Measurements from ENCODE around the gene MUC2. TPM values are rescaled to one million over a fixed set of nuclear protein-coding genes. Genes with fewer than 3 reads are reported as not detected.

The MUC2 gene
- total and polyA plus RNA-seq, 2 experiments from 2014 or later: not detected

DNA sequence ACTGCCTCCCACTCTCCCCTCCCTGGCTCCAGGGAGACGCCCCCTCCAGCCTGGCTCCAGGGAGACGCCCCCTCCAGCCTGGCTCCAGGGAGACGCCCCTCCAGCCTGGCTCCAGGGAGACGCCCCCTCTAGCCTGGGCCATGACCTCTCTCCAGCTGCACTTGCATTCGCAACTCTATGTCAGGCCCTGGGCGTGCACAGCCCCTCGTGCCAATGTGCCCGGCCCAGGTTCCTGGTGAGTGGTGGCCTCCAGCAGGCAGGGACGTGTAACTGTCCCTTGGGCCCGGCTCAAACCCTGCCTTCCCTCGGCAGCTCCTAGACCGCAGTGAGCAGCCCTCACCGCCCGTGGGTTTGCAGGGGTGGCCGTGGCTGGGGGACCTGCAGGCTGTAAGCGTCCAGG lies 45.0 kb upstream of the MUC2 start:
- no peaks in the 10 kb centered on the region for H3F3A ChIP-seq (replicated peaks; ENCODE audit: low read depth)
- no peak overlapping the region for H3K4me3 ChIP-seq
- peak; percentile 16 for ATAC-seq
- H3K27ac ChIP-seq (ENCODE audit: low read depth): no peak overlapping the region
- no peaks in the 10 kb centered on the region for H3K9me3 Mint-ChIP-seq
- H3K4me2 ChIP-seq: no peak overlapping the region
- H3K9me2 ChIP-seq (ENCODE audit: insufficient read depth): no peaks in the 10 kb centered on the region
- no peaks in the 10 kb centered on the region for H3K4me1 Mint-ChIP-seq
- H2AFZ ChIP-seq: no peak overlapping the region
- no peak for TF ChIP-seq NANOG (IDR thresholded peaks at IDR 0.05; ENCODE audit: borderline replicate concordance)
- TF ChIP-seq, protein P1, sequence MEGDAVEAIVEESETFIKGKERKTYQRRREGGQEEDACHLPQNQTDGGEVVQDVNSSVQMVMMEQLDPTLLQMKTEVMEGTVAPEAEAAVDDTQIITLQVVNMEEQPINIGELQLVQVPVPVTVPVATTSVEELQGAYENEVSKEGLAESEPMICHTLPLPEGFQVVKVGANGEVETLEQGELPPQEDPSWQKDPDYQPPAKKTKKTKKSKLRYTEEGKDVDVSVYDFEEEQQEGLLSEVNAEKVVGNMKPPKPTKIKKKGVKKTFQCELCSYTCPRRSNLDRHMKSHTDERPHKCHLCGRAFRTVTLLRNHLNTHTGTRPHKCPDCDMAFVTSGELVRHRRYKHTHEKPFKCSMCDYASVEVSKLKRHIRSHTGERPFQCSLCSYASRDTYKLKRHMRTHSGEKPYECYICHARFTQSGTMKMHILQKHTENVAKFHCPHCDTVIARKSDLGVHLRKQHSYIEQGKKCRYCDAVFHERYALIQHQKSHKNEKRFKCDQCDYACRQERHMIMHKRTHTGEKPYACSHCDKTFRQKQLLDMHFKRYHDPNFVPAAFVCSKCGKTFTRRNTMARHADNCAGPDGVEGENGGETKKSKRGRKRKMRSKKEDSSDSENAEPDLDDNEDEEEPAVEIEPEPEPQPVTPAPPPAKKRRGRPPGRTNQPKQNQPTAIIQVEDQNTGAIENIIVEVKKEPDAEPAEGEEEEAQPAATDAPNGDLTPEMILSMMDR (conservative IDR thresholded peaks at IDR 0.05; ENCODE audit: low read depth in 2 of 2): peak in 1 of 2 experiments; percentile 17; a peak in 1 of 4 replicates
- peaks cover 15% of the 10 kb centered on the region for H3K27me3 Mint-ChIP-seq (ENCODE audit: insufficient read depth, low read depth, poor library complexity)
- no peaks in the 10 kb centered on the region for H3K4me1 ChIP-seq (ENCODE audit: insufficient read depth)
- H3K4me3 Mint-ChIP-seq: no peak overlapping the region
- no peak overlapping the region for H3K27ac Mint-ChIP-seq
- no peaks in the 10 kb centered on the region for H3K27me3 ChIP-seq (ENCODE audit: insufficient read depth)
- no peaks in the 10 kb centered on the region for H4K20me1 ChIP-seq (replicated peaks; ENCODE audit: insufficient read depth)
- peak; percentile 42 for DNase-seq (ENCODE audit: low spot score)
- H3K36me3 ChIP-seq (ENCODE audit: insufficient read depth): no peaks in the 10 kb centered on the region
- H3K79me2 ChIP-seq (replicated peaks; ENCODE audit: insufficient read depth): no peaks in the 10 kb centered on the region
- H3K36me3 Mint-ChIP-seq (ENCODE audit: low read depth): no peaks in the 10 kb centered on the region; the same call in 2 of the 3 replicates

DNA sequence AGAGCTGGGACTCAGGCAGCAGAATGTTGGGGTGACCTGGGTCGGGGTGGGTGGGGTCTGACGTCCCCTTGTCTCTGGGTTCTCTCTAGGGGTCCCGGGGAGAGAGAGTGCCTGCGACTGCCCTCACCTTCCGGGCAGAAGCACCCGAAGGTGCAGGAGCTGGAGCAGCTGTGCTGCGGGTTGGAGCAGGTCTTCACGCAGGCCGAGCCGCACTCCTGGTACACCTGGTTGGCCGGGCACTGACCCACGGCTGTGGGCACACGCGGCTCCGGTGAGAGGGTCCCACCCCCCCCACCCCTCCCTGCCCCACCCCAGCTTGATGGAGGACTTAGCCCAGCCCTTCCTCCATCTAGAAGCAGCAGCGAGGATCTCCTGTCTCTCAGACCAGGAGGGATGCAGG lies 44.6 kb upstream of the MUC2 start:
- H3K36me3 Mint-ChIP-seq (ENCODE audit: low read depth): no peaks in the 10 kb centered on the region; the same call in 2 of the 3 replicates
- H3K4me3 ChIP-seq: no peak overlapping the region
- no peaks in the 10 kb centered on the region for H3K27me3 ChIP-seq (ENCODE audit: insufficient read depth)
- H3K27me3 Mint-ChIP-seq (ENCODE audit: insufficient read depth, low read depth, poor library complexity): peaks cover 15% of the 10 kb centered on the region
- no peak overlapping the region for H3K27ac Mint-ChIP-seq
- H3K79me2 ChIP-seq (replicated peaks; ENCODE audit: insufficient read depth): no peaks in the 10 kb centered on the region
- no peaks in the 10 kb centered on the region for H3K4me1 ChIP-seq (ENCODE audit: insufficient read depth)
- no peak overlapping the region for H2AFZ ChIP-seq
- no peak overlapping the region for H3K4me2 ChIP-seq
- DNase-seq (ENCODE audit: low spot score) (no peak), ATAC-seq (no peak)
- no peaks in the 10 kb centered on the region for H3K4me1 Mint-ChIP-seq
- no peaks in the 10 kb centered on the region for H4K20me1 ChIP-seq (replicated peaks; ENCODE audit: insufficient read depth)
- no peak overlapping the region for H3K4me3 Mint-ChIP-seq
- no peaks in the 10 kb centered on the region for H3K36me3 ChIP-seq (ENCODE audit: insufficient read depth)
- H3F3A ChIP-seq (replicated peaks; ENCODE audit: low read depth): no peaks in the 10 kb centered on the region
- H3K9me2 ChIP-seq (ENCODE audit: insufficient read depth): no peaks in the 10 kb centered on the region
- H3K9me3 Mint-ChIP-seq: no peaks in the 10 kb centered on the region
- no peak overlapping the region for H3K27ac ChIP-seq (ENCODE audit: low read depth)
- TF ChIP-seq EZH2phosphoT487 (IDR thresholded peaks at IDR 0.05; ENCODE audit: unreplicated experiment): no peak
- TF ChIP-seq, protein P1 (conservative IDR thresholded peaks at IDR 0.05; ENCODE audit: low read depth in 2 of 2): no peak
- TF ChIP-seq, protein P2, sequence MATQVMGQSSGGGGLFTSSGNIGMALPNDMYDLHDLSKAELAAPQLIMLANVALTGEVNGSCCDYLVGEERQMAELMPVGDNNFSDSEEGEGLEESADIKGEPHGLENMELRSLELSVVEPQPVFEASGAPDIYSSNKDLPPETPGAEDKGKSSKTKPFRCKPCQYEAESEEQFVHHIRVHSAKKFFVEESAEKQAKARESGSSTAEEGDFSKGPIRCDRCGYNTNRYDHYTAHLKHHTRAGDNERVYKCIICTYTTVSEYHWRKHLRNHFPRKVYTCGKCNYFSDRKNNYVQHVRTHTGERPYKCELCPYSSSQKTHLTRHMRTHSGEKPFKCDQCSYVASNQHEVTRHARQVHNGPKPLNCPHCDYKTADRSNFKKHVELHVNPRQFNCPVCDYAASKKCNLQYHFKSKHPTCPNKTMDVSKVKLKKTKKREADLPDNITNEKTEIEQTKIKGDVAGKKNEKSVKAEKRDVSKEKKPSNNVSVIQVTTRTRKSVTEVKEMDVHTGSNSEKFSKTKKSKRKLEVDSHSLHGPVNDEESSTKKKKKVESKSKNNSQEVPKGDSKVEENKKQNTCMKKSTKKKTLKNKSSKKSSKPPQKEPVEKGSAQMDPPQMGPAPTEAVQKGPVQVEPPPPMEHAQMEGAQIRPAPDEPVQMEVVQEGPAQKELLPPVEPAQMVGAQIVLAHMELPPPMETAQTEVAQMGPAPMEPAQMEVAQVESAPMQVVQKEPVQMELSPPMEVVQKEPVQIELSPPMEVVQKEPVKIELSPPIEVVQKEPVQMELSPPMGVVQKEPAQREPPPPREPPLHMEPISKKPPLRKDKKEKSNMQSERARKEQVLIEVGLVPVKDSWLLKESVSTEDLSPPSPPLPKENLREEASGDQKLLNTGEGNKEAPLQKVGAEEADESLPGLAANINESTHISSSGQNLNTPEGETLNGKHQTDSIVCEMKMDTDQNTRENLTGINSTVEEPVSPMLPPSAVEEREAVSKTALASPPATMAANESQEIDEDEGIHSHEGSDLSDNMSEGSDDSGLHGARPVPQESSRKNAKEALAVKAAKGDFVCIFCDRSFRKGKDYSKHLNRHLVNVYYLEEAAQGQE (IDR thresholded peaks at IDR 0.05; ENCODE audit: unreplicated experiment): no peak
- no peak for TF ChIP-seq JUNB (IDR thresholded peaks at IDR 0.05; ENCODE audit: unreplicated experiment)
- TF ChIP-seq CREB1 (CRISPR knock-in tag; IDR thresholded peaks at IDR 0.05; ENCODE audit: low read depth): no peak
- TF ChIP-seq EZH2 (IDR thresholded peaks at IDR 0.05; ENCODE audit: low read depth, unreplicated experiment): no peak
